T-helper 1 cell (primary cell): ENCODE results near the gene ERBB3.
"Not testable (repeated sequence)": the region's sequence is repeated elsewhere in the genome, so short reads cannot be mapped to it uniquely, and the experiment has no call there.

Experiments
- DNase-seq, 5 donors: peaks; one replicate each; pipeline ENCODE4 v3.0.0-alpha.2; 2012 to 2020
- total RNA-seq, 4 donors: gene quantifications; one replicate each; lab custom pipeline; 2026; lab: John Stamatoyannopoulos, UW

Gene ERBB3
- total RNA-seq = 1.1 to 2.9 (median 1.8) reads per million in 4 donors

GRCh38 chr12:56079723-56080555 is at the start of gene ERBB3:
ERBB3 (plus strand) TSS chr12:56080165; CDS start chr12:56080301, 136 bp downstream.
- DNase-seq = peak; percentile 24 to 61 (median 49)

GRCh38 chr12:56031987-56032386 is 48.0 kb upstream of the ERBB3 start:
- DNase-seq = no peak

GRCh38 chr12:56034586-56035332 is 45.2 kb upstream of the ERBB3 start:
- no peak for DNase-seq

GRCh38 chr12:56037161-56037560 is 42.8 kb upstream of the ERBB3 start:
- DNase-seq = no peak

- DNase-seq = no peak
These were observed 41.8 kb upstream of the ERBB3 start for GRCh38 chr12:56038022-56038655.

GRCh38 chr12:56040151-56040550 is 39.8 kb upstream of the ERBB3 start:
- DNase-seq = peak in 1 of 5 donors; percentile 56

- DNase-seq = no peak
These were observed 38.9 kb upstream of the ERBB3 start for GRCh38 chr12:56040963-56041551.

- peak; percentile 83 to 98 (median 89) for DNase-seq
These were observed 38.2 kb upstream of the ERBB3 start, which contains the start of gene RPS26 for GRCh38 chr12:56041552-56042429. RPS26 (plus strand) TSS chr12:56041918; CDS start chr12:56042167, 249 bp downstream.

- DNase-seq = not testable (repeated sequence)
These were observed 37.5 kb upstream of the ERBB3 start for GRCh38 chr12:56042430-56042813.

- no peak for DNase-seq
These were observed 37.1 kb upstream of the ERBB3 start for GRCh38 chr12:56042843-56043242.

- no peak for DNase-seq
These were observed 33.8 kb upstream of the ERBB3 start for GRCh38 chr12:56046027-56046780.

- no peak for DNase-seq
These were observed 26.5 kb upstream of the ERBB3 start for GRCh38 chr12:56053407-56053893.

GRCh38 chr12:56059964-56060363 is 20.0 kb upstream of the ERBB3 start:
- not testable (repeated sequence) for DNase-seq

- DNase-seq = no peak
These were observed 18.0 kb upstream of the ERBB3 start for GRCh38 chr12:56061982-56062381.

- DNase-seq = no peak
These were observed 17.0 kb upstream of the ERBB3 start for GRCh38 chr12:56062996-56063395.

GRCh38 chr12:56071648-56072047 is 8.3 kb upstream of the ERBB3 start:
- no peak for DNase-seq

GRCh38 chr12:56074396-56074795 is 5.6 kb upstream of the ERBB3 start:
- DNase-seq = no peak

GRCh38 chr12:56077966-56078365 is 2.0 kb upstream of the ERBB3 start:
- DNase-seq = not testable (repeated sequence)

- no peak for DNase-seq
These were observed 1.5 kb upstream of the ERBB3 start for GRCh38 chr12:56078427-56078826.

- peak; percentile 27 to 46 (median 35) for DNase-seq
These were observed 838 bp upstream of the ERBB3 start for GRCh38 chr12:56078931-56079722.
